GM19468 (cell line): ENCODE measurements around the gene VEPH1.
"Not testable (repeated sequence)": the region's sequence is repeated elsewhere in the genome, so short reads cannot be mapped to it uniquely, and the experiment has no call there.

ENCODE experiments used
- ATAC-seq: cut with Tn5 transposase; IDR thresholded peaks from one replicate; pipeline ENCODE4 v1.9.1; 2021; ENCODE audit warnings: mild to moderate bottlenecking, moderate library complexity, moderate number of reproducible peaks; ENCODE audit not compliant: unreplicated experiment; ENCODE audit errors: extremely low read depth

VEPH1 gene

DNA sequence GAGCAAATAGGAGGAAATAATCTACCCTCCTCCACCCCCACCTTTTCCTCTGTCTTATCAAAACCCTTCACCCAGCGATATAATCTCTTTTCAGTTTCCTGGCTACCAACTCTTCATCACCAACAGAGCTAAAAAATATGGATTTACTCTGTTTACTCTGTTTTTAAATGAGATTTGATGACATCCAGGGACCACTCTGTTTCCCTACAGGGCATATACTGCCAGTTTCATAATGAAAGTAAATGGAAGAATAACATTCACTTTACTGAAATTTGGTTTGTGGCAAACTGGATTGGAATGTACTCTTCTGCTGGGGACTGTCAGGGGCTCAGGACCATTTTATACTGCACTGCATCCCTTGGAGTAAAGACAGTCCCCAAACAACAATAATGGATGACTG is 146.7 kb downstream of the VEPH1 start:
- no peak for ATAC-seq

DNA sequence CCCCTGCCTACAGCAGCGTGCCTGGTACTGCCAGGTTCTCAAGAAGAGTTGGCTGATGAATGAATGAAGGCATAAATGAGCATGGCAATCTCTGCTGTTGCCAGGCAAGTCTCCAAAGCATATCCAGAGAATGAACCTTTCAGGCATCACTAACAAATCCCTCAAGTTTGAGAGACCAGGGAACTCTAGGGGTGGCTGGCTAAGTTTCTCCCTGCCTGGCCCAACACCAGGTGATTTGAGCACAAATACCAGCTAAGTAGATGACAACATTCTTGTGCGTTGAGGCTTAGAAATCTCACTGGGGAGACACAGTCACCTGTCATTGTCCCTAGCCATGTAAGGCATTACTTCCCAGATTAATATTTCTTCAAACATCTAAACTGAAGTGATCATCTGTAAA is 147.9 kb downstream of the VEPH1 start:
- ATAC-seq, result no peak

DNA sequence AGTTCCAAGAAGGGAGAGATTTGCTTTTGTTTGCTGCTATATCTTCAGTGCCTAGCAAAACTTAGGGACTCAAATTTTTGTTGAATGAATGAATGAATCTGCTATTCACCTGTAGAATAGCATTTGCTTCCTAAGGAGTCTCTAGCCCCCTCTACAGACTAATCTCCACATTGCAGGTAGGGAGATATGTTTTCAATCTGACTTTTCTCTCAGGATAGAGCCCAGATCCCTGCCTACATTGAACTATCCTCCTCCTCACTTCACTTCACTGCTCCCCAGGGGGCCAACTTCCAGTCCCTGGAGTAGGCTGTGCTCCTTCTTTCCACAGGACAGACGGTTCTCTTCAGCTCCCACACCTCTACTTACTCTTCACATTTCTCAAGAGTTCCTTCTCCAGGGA is 148.5 kb downstream of the VEPH1 start:
- ATAC-seq, result no peak

DNA sequence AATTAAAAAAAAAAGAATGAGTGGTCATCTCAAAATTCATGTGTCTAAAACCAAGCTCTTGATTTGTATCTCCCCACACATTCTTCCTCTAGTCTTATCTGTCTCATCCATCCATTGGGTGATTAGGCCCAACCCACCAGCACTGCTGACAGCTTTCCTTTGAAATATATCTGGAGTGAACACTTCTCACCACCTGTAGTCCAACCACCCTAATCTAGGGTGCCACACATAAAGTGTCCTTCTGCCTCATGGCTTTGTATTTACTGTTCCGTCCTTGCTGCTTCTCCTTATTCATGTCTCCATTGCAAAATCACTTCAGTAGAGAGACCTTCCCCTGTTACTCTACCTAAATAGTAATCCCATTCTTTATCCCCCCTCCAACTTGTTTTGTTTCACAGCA is 149.0 kb downstream of the VEPH1 start:
- ATAC-seq, result no peak

DNA sequence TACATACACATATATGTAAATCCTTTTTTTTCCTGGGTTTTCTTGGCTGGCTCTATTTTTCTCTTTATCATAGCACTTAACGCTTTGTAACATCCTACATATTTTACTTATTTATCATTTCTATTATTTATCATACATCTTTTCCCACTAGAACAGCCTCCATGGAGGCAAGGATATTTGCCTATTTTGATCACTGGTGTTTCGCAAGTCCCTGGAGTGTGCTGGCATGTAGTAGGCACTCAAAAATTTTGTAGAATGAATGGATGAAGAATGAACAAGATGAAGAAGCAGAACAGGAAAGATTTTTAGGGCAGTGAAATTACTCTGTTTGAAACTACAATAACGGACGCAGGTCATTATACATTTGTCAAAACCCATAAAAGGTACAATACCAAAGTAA is 149.6 kb downstream of the VEPH1 start:
- no peak for ATAC-seq

DNA sequence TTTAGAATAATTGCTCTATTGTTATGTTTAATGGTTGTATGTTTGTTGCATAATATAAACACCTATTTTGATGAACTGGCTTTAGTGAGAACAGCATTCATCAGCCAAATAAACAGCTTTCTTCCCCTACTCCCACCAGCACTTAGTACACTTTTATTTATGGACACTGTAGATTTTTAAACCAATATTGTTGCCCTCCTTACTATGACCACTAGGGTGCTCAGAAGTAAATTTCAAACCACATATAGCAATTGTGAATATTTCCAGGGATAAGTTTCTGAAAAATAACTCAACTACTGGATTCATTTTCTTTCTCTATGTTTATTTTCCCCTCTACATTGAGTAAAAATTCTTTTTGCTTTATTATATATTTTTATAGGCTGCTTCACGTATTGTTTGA is 151.2 kb downstream of the VEPH1 start:
- no peak for ATAC-seq

DNA sequence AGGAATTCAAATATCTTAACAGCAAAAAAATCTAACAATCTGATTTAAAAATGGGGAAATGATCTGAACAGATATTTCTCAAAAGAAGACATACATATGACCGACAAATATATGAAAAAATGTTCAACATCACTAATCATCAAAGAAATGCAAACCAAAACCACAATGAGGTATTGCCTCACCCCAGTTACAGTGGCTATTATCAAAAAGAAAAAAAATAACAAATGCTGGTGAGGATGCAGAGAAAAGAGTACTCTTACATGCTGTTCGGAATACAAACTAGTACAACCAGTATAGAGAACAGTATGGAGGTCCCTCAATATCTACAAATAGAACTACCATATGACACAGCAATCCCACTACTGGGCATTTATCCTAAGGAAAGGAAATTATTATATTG is 152.6 kb downstream of the VEPH1 start:
- not testable (repeated sequence) for ATAC-seq

DNA sequence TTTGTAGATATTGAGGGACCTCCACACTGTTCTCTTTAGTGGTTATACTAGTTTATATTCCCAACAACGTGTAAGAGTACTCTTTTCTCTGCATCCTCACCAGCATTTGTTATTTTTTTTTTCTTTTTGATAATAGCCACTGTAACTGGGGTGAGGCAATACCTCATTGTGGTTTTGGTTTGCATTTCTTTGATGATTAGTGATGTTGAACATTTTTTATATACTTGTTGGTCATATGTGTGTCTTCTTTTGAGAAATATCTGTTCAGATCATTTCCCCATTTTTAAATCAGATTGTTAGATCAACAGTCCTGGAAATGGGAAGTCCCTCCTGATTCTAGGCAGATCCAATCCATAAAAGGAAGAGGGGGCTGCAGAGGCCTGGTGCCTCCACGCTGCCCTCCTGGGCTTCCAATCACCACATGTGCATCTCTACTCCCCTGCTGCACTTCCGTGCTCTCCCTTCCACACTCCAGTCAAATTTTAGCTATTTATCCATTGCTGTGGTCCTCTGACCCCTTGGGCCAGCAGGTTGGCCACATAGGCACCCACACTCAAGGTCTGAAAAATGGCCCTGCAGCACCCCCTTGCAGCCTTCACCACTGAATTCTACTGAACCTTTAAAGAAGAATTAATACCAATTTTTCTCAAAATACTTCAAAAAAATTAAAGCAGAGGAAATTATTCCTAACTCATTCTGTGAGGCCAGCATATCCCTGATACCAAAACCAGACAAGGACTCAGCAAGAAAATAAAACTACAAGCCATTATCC is 154.7 kb downstream of the VEPH1 start:
- not testable (repeated sequence) for ATAC-seq

DNA sequence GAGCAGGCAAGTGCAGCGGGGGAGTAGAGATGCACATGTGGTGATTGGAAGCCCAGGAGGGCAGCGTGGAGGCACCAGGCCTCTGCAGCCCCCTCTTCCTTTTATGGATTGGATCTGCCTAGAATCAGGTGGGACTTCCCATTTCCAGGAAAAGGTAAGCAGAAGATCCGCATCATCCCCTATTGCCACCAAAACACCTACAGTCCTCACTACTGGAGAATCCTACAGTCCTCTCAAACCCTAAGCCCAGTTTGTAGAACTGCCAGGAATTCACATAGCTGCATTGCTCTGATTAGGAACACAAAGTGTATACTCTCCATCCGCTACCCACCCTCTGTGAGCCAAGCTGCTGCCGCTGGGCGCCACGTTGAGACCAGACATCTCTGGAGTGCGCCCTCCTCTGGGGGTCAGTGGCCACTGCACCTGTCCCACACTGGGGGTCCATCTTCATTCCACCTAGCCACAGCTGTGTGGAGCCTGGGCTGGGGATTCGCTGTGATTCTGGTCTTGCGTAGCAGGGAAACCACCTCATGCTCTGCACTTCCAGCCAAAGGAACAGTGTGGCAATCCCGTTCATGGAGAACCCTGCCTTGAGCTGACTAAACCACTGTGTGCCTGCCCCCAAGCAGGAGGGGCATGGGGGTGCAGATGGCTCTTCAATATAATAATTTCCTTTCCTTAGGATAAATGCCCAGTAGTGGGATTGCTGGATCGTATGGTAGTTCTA is 155.5 kb downstream of the VEPH1 start:
- no peak for ATAC-seq

DNA sequence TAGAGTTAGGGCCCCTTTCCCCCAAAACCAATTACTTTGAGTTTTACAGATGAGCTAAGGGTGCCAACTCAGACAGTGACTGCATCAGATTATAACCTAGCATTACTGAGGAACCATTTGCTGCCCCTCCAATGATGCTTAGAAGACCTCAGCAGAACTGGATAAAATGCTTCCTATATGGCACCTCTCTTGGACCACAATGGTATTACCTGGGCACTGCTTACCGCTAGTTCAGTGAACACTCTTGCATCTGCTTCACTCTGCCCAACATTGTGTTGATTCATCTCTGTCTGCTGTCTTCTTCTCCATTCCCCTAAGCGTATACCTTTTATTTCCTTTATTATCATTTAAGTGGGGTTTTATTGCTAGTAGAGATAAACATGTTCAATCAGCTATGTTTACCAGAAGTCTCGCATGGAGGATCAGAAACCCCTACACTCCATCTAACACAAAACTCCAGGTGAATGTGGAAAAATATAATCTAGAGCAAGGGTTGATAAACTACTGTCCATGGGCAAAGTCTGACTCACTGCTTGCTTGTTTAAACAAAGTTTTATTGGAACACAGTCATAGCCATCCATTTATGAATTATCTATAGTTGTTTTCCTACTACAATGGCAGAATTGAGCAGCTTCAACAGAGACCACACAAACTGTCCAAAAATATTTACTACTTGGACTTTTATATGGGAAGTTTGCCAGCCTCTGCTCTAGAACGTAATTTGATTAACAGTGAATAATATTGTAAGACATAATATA is 166.8 kb downstream of the VEPH1 start:
- ATAC-seq, result no peak

DNA sequence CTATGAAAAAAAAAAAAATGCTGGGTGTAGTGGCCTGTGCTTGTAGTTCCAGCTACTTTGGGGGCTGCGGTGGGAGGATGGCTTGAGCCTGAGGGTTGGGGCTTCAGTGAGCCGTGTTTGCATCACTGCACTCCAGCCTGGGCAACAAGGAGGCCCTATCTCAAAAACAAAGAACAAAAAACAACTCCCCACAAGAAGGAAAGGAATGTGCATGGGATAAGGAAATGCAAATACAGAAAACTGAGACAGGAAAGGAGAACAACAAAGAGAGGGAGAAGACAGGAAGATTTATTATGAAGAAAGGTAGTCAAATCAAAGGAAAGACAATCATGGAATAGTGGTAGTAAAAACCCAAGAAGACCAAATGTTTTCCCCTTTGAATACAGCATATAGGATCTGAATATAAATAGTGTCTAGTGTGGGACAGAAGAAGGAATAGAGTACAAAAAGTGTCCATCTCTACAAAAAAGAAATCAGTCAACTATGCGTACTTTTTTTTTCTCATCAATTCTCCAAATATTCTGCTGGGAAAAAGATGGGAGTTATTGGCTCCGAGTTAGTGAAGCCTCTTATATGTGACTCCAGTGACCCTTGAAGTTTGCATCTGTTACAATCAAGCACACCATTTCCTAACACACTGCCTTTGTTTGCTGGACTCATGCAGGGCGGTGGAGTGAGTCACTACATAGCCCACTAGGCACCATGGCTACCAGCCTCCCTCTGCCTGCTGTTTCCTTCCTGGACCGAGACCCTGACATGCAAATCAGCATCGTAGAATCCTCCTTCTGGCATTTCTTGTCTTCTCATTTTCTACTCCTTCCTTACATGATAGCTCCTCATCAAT is 167.8 kb downstream of the VEPH1 start:
- ATAC-seq, result no peak

DNA sequence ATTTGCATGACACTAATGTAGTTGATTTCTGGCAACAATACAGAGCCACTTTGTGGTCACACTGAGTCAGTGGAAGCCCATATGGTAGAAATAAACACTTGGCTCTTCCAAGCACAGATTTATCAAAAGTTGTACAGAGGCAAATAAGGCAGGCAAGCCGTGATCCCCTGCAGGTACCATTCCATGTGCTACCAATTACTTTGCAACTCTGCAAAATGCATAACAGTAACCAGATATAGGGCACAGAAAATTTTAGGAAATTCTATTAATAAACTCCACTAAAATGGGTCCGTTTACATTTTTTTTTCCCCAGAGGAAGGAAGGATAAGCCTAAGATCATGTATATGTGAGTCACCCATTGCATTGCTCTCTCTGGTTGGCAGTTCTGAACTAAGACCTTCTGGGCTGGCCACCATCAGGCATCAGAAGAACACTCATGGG is 169.6 kb downstream of the VEPH1 start:
- ATAC-seq, result no peak

DNA sequence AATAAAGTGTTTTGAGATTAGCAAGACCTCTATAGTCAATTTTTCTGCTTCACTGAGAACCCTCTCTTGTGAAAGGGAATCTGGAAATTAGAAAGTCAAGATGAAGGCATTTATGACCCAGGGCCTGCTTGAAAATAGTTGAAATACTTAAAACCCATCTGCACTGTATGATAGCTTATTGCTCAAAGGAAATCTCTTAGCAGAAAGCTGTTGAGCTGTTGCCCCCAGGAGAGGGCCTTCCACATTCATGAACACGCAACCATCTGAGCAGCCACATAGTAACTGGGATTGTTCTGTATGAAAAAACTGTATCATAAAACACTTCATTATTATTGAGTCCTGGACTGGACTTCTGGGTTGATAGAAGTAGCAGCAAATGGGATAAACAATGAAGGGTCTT is 173.0 kb downstream of the VEPH1 start:
- ATAC-seq, result no peak

DNA sequence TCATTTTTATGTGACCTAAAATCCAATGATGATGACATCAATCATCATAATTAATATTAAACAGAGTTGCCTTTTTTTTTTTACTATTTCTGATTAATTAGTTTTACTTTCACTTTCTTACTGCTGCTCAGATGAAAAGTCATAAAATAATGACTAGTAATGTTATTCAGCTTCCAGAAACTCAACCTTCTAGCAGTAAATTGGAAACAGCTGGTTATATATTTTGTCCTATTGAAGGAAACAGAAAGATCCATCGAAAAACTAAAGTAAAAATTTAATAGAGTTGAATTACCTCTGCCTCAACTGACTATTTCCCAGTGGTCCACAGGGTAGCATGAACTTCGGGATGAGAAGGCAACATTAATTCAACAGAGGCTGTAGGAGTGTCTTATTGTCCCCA is 173.7 kb downstream of the VEPH1 start:
- ATAC-seq, result no peak

DNA sequence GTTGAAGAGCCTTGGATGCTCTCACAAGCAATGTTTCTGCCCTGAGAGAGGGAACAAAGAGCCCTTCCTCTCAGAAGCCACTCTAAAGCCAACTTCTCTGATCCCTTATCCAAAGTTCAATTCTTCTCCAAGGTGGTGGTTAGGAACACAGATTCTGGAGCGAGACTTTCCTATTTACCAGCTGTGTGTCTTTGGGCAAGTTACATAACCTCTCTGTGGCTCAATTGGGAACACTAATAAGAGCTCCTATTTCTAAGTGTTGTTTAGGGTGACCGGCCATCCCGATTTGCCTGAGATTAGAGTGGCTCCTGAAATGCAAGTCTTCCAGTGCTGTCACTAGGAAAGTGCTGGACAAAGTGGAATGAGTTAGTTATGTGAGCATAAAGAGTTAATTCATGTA is 175.4 kb downstream of the VEPH1 start:
- no peak for ATAC-seq

DNA sequence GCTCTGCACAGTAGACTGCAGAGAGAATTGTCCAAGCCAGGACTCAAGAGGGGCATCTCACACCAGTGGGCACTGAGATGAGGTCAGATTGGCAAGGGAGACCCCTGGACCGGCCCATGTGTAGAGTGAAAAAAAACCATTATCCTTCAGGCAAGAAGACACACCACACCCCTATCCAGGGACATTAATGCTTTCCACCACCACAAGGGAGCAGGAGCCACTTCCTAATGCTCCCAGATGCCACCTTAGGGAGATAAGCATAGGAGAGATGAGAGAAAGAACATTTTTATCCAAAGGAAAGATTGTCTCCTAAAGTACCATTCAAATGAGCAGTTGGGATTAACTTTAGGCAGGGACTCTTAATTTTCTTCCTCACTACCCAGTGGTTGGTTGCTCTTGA is 176.2 kb downstream of the VEPH1 start:
- ATAC-seq, result no peak

DNA sequence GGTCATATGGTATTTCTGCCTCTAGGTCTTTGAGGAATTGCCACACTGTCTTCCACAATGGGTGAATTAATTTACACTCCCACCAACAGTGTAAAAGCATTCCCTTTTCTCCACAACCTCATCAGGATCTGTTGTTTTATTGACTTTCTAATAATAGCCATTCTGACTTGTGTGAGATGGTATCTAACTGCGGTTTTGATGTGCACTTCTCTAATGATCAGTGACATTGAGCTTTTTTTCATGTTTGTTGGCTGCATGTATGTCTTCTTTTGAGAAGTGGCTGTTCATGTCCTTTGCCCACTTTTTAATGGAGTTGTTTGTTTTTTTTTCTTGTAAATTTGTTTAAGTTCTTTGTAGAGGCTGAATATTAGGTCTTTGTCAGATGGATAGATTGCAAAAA is 178.3 kb downstream of the VEPH1 start:
- ATAC-seq, result not testable (repeated sequence)

DNA sequence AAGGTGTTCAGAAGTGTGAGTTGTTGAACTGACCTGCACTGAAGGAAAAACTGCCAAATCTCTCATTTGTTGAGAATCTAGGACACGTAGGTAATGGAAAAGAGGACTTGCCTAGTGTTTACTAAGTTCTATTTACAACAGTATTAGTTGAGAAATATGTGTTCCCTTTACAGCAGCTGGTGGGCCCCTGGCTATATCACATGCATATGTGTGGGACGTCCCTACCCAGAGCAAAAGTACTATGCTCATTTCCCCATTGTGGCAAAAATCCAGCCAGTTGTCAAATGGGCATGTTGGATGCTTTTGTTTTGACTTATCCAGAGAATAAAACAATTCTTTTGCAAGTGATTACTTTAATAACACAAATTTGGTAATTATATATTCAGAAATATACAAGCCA is 179.9 kb downstream of the VEPH1 start:
- ATAC-seq, result no peak

DNA sequence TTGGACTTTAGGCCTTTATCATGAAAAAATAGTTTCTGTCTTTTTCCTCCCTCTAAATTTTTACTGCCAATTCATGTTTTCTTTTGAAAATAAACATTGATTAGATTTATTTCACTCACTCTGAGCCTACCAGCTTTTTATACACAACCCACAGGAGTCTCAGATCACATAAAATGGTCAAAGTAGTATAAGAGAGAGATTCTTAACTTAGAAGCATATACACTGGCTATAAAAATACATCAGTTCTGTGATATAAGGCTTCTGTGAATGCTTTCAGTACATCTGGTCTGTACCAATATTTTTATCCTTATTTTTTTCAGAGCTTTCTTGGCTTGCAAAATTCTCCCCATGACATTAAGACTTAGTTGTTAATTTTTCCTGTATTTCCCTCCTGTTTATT is 183.5 kb downstream of the VEPH1 start:
- no peak for ATAC-seq

DNA sequence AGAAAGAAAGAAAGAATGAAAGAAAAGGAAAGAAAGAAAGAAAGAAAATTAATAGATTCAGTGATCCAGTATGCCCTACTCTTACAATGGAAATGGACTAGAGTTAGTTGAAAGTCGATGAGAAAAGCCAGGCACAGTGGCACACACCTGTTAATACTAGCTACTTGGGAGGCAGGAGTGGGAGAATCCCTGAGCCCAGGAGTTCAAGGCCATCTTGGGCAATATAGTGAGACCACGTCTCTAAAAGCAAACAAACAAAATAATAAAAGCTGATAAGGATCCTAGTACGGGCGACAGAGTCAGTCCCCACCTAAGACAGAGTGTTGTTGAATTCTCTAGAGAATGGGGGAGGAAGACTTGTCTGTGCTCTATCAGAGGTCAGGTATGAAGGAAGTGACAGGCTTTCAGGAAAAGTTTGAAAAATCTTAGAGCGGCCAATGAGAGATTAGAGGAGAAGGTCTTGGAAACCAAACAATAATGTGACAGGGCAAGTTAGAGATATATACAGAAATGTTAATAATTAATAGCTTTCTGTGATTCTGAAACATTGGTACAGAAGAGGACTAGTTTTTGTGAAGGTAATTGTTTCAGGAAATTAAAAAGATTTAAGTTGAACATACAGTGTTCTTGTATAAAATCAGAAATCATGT is 184.5 kb downstream of the VEPH1 start:
- ATAC-seq, result no peak
